ENCODE data around the gene PSORS1C2.
"Not testable (repeated sequence)": the region's sequence is repeated elsewhere in the genome, so short reads cannot be mapped to it uniquely, and the experiment has no call there.

Gene PSORS1C2

DNA sequence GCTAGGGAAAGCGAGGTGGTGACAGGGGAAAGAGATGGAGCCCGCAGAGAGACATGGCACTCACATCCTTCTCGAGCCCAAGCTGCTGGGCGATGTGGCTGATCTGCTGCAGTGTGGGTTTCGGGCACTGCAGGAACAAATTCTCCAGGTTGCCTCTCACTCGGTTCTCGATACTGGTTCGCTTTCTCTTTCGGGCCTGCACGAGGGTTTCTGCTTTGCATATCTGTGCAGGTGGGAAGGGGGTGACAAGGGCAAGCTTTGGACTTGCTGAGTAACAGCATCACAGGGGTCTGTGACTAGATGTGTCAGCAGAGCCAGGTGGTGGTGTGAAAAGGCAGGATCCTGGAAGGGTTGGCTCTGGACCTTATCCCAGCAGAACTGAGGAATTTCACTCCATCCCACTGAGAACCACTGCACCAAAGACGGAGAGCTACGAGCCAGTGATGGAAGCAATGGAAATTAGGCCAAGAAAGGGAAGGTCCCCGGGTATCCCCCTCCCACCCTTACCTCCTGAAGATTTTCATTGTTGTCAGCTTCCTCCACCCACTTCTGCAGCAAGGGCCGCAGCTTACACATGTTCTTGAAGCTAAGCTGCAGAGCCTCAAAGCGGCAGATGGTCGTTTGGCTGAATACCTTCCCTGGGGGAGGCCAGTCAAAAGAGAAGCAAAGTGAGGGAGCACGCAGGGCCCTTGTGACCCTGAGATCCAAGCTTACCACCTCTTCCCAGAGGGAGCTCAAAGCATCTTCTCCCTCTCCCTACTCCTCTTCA is 26.4 kb upstream of the PSORS1C2 start:
- DNase-seq, result not testable (repeated sequence)

DNA sequence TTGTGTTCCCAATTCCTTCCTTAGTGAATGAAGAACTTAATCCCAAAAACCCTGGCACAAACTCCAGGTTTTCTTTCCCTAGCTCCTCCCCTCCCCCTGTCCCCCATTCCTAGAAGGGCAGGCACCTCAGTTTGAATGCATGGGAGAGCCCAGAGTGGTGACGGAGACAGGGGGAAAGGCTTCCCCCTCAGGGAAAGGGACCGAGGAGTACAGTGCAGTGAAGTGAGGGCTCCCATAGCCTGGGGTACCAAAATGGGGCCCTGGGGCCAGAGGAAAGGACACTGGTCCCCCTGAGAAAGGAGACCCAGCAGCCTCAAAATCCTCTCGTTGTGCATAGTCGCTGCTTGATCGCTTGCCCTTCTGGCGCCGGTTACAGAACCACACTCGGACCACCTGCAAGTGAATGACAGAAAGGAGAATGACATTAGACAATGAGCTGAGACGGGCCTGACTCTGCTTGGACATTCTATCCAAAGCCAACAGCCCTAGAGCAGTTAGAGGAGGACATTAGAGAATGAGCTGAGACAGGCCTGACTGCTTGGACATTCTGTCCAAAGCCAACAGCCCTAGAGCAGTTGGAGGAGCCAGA is 25.7 kb upstream of the PSORS1C2 start:
- not testable (repeated sequence) for DNase-seq

DNA sequence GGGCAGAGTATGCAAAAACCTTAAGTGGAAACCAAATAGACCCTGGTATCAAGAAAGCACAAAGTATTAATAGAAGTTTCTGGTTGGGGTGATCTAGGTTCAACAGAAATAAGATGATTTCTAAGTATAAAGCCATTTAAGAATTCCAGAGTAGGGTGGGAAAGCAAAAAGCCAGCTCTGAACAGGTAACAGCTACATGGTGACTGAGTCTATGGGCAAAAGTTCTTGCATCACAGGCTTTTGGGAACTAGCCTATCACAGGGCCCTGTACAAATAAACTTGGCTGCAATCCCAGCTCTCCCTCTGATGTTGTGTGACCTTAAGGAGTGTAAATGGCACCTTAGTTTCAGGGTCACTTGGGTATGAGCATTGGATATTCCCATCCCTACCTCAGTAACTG is 25.1 kb upstream of the PSORS1C2 start:
- no peak for DNase-seq

DNA sequence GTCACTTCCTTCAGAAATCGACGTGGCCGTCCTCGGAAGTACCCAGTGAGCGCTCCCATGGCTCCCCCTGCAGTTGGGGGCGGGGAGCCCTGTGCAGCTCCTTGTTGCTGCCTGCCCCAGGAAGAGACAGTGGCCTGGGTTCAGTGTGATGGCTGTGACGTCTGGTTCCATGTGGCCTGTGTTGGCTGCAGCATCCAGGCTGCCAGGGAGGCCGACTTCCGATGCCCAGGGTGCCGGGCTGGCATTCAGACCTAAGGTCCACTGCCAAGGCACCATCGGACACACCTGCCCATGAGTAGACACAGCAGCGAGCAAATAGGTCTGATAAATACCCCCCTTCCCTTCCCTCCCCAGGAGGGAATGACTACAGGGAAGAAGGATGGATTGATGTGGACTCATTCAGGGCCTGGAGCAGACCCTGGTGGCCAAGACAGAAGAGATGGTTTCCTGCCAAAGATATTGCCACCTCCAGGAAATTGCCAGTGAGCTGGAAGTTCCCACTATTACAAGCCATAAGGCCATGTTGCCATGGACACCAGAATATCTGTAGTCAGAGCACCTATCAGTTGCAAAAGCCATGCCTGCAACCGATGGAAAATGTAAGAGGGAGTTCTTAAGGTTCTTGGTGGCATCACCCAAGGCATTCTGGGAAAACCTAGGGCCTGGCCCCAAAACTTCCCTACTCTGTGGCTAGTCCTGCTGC is 23.7 kb upstream of the PSORS1C2 start:
- DNase-seq, result no peak

DNA sequence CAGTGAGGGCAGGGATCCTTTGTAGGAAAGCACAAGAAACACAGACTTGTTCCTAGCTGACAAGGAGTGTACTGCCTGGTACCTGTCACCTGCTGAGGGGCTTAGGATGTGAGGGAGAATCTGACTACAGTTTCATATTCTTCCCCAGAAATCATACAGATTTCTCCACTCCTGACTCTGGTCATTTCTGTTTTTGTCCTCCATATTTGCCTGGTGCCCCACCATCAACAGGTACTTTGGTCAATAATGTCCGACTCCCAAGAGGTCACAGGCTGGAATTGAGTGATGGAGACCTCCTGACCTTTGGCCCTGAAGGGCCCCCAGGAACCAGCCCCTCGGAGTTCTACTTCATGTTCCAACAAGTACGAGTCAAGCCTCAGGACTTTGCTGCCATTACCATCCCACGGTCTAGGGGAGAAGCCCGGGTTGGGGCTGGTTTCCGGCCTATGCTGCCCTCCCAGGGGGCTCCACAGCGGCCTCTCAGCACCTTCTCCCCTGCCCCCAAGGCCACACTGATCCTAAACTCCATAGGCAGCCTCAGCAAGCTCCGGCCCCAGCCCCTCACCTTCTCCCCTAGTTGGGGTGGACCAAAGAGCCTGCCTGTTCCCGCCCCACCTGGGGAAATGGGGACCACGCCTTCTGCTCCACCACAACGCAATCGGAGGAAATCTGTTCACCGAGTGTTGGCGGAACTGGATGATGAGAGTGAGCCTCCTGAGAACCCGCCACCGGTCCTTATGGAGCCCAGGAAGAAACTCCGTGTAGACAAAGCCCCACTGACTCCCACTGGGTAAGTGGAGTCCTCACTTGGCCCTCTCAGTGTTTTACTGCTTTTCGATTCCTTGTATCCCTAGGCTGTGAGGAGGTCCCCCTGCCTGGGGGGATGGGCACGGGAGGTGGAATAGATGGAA is 22.6 kb upstream of the PSORS1C2 start:
- DNase-seq, result no peak

DNA sequence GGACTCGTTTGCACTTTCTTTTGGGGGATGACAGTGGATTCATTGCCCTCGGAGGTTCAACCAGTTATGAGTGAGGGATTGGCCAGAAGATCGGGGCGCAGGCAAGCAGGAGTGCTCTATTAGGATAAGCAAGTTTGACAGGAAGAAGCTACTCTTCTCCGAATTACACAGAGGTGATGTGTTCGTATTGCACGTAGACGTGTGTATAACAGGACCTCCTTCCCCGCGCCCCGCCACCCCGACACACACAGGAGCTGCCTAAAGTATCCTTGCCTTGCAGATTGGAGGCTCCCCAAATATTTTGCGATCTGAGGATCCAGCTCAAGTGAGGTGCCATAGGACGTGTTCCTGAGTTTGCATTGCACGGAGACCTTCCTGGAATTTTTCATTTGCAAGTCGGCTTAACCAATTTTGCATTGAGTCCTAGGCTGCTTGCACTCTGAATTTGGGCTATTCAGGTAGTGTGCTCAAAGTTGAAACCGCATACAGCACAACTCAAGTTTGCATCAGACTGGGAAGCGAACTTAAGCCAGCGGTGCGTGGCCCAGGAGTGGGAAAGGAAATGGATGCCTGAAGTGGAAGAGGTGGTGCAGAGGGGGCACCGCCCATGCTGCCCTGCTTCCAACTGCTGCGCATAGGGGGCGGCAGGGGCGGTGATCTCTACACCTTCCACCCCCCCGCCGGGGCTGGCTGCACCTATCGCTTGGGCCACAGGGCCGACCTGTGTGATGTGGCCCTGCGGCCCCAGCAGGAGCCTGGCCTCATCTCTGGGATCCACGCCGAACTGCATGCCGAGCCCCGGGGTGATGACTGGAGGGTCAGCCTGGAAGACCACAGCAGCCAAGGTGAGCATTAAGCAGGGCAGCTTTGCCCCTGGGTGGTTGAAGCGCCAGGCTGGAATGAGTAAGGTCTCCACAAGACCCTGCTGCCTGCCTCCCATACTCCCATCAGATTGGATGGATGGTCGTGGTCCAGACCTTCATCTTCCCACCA is 20.3 kb upstream of the PSORS1C2 start:
- DNase-seq, result peak; percentile 65

DNA sequence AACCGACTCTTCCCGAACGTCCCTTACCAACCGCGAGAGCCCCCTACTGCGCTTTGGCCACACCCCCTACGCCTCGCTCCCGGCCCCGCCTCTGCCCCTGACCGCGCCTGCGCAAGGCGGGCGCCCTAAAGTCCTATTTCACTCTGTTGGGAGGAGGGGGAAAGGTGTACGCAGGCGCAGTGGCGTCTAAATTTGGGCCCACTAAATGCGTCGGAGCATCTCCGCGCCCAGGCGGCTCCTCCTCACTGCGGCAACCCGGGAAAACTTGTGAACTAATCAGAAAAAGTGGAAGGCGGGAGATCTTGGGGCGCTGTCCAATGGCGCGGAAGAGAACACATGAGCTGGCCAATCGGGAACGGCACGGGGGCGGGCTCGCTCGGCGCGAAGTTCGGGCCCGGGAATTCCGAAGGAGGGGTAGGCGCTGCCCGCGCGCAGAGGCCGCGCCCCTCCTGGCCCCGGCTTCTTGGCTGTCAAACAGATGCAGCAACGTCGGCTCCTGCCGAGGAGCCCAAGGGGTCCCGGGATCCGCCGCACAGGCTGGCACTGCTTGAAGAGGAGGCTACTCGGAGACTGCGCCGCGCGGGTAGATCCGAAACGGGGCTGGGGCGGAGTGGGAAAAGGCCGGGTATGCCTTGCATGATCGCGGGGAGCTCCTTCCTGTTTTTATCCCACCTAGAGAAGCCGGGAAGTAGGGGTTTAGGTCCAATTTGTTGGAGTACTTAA is 19.4 kb upstream of the PSORS1C2 start, which contains the start of gene TCF19:
TCF19 (plus strand) TSS at position 450 of the 723 bp plus-strand sequence. CDS start 881 bp downstream, outside the sequence.
- DNase-seq, result peak; percentile 97

DNA sequence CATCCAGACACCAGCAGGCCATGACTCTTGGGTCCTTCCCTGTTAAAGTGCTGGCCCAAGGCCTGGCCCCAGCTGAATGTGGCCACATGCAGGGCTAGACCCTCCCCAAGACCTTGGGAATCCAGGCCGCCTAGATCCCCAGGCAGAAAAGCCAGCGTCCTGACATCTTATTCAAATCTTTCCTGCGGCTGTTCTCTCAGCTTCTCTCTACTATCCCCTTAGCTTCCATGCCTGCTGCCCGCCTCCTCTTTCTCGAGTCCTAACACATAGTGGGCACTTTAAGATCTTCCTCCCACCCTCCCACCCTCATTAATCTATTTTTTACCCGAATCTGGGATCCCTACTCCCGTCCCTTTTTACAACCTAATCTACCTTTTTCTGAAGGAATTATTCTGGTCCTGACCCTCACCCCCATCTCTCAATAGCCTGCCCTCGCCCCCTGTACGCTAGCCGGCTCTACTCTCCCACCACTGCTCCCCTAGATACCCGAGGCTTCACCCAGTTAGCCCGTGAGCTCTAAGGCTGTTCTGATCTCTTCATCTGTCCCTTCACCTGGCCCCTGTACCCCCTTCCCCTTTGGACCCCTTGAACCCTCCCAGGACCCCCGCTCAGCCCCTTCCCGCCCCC is 18.8 kb upstream of the PSORS1C2 start, which contains the start of gene CCHCR1:
CCHCR1 (minus strand) TSS at position 290 of the 627 bp plus-strand sequence; CDS start at position 88, 202 bp downstream.
- no peak for DNase-seq

DNA sequence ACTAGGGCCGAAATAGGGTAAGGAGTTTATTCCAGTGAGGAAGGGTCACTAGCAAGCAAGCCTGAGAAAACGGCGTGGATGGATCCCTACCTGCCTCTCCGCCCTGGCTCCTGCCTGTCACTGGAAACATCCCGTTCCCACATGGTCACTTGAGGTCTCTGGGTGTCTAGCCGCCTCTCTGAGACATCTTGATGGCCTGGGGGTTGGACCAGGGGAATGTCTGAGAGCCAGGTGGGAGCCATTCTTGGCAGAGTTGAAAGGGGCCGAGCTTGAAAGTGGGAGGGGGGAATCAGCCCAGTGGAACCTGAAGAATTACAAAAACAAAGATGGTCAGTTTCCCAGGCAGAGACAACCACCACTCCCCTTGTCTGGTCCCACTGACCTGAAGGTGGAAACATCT is 17.8 kb upstream of the PSORS1C2 start:
- no peak for DNase-seq

DNA sequence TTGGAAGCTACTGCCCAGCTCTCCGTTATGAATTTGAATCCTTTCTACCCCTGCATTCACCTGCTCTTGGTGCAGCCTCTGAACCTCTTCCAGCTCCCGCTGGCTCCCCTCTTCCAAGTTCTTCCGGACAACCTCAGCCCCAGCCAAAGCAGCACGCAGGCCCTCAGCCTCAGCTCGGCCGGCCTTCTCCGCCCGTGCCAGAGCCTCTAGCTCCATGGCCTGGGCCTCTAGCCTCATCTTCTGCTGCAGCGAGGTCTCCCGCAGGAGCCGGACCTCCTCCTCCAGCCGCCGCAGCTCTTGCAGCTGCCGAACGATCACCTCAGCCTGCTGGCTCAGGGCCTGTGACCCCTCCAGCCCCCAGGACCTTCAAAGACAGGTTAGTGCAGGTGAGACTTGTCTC is 15.6 kb upstream of the PSORS1C2 start:
- no peak for DNase-seq

DNA sequence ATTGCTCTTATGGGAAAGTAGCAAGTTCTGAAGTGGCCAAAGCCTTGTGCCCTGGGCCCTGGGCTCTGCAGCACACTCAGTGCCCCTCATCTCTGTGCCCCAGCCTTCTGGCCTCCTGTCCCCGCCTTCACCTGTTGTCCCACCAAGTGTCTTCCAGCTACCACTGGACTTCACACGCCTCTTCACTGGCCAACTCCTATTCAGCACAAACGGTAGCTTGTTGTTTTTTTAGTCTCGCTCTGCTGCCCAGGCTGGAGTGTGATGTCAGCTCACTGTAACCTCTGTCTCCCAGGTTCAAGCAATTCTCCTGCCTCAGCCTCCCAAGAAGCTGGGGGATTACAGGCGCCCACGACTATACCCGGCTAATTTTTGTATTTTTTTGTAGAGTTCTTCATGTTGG is 13.9 kb upstream of the PSORS1C2 start:
- no peak for DNase-seq

DNA sequence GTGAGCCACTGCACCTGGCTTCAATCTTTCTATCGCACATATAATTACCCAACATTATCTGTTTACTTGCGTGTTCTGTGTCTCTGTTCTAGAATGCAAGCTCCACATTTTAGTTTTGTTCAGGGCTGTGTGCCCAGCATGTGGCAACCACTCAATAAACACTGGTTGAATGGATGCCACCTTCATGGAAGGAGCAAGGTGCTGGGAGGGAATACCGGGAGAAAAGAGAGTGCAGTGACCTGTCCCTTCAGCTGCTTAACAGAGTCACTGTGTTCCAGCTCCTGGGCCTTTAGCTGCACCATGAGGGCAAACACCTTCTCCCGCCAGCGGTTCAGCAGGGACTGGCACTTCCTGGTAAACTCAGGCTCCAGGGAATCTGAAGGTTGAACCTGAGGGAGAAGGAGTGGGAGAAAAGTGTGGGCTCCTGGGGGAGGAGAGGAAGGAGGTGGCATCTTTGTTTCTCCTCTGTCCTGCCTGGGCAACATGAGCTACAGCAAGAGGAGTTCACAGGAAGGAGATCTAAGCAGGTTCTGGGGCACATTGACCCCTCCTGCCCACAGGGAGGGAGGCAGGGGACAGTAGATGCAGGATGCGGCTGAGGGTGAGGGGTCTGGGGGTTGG is 11.1 kb upstream of the PSORS1C2 start:
- DNase-seq, result no peak

DNA sequence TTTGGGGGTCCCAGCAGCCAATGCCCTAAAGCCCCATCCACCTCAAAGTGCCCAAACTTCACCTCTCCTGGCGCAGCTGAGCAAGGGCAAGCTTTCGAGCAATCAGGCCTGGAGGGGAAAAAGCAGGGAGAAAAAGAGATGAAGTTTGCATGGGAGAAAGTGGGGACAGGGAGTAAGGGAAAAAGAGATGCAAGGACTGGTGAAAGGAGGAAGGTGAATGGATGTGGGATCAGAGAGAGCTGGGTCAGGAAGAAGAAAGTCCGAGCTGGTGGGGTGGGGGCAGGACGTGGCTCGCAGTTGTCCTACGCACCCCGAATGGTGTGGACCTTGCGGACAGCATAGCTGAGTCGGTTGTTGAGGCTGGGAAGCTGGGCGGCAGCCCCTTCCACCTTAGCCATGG is 6.5 kb upstream of the PSORS1C2 start:
- no peak for DNase-seq

DNA sequence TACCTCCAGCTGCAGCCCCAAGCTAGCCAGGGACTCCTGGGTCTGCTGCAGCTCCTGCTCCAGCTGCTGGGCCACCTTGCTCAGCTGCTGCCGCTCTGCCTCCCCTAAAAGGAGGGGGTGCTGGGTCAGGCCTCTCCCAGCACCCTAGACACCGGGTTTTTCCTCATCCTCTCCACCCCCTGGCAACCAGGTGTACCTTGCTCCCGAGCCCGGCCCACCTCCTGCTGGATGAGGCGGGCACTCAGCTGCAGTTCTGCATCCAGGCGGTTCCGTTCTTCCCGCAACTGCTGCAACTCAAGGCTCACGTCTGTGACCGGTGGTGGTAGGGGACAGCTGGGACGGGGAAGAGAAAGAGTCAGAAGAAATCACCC is 6.1 kb upstream of the PSORS1C2 start:
- no peak for DNase-seq

DNA sequence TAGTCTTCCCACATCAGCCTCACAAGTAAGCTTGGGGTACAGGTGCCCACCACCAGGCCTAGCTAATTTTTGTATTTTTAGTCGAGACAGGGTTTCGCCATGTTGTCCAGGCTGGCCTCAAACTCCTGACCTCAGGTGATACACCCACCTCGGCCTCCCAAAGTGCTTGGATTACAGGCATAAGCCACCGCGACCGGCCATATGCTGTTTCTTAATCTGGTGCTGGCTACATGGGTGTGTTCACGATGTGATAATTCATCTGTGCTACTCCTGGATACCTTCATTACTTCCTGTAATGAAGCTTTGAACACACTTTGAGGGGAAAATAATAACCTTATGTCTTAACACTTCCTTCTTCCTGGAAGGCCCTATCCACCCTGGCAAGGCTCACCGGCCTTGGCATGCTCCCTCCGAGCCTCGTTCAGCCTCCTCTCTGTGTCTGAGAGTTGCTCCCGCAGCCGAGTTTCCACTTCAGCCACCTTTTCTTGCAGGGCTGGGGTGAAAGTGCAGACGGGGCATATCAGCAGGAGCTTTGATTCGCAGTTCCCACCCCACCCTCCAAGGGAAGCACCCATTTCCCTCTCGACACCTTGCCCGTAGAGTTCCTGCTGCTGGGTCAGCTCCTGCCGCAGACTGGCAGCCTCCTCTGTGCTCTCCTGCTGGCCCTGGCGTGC is 5.6 kb upstream of the PSORS1C2 start:
- no peak for DNase-seq

DNA sequence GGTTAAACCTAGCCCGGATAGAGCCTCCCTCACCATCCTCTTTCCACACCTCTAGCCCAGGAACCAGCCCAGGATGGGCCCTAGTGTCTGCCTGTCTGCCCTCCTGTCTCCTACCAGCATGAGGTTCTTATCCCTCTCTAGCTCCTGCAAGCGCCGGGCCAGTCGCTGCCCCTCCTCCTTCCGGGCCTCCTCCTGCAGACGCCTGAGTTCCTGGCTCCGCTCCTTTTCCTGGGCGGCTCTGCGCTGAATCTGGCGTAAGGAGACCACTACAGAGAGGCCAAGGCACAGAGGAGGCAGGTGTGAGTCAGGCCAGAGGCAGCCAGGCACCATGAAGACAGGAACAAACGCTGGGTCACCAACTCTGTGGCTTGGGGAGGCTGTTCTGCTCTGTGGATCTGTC is 4.3 kb upstream of the PSORS1C2 start:
- DNase-seq, result peak; percentile 71

DNA sequence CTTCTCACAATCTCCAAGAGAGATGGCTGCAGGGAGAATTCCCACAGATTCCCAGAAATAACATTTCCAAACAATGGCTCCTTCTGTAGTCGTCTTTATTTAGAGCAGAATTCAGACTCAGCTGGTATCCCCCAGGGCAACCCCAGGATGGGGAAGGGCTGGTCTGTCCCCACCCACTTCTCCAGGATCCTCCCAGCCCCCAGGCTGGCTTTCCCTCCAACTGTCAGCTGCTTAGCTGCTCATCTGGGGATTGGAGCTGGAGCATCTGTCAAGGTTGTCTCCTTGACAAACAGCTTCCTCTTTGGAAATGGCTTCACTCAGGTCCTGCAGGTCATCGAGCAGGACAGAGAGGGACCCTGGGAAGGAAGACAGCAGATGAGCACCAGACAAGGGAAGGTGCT is 3.5 kb upstream of the PSORS1C2 start:
- no peak for DNase-seq

DNA sequence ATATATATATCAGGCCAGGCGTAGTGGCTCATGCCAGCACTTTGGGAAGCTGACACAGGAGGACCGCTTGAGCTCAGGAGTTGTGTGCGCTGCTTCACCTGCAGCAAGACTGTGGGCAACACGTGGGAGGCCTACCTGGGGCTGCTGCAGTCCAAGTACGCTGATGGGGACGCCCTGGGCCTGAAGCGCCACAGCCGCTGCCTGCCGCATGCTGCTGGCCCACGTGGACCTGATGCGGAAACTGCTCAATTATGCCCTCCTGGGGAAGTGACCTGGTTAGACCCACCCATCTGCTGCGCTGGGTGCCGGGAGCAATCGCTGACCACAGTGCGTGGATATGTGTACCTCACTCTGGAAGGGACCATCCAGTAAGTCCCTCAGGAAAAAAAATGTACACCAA is 1.8 kb upstream of the PSORS1C2 start:
- no peak for DNase-seq

DNA sequence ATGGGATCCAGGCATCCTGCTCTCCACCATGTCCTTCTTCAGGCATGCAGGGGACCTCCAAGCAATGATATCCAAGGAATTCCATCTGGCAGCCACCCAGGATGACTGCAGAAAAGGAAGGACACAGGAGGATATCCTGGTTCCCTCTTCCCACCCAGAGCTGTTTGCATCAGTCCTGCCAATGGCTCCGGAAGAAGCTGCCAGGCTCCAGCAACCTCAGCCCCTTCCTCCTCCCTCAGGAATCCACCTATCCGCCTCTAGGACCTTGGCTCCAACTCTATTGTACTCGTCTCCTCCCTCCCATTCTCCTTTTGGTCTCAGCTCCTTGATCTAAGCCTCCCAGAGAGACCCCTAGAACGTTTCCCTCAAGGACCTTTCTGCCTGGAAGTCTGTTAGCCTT is 733 bp upstream of the PSORS1C2 start:
- peak; percentile 62 for DNase-seq
